ENCODE results near the gene PRSS12. TPM values are rescaled to one million over a fixed set of nuclear protein-coding genes. Genes with fewer than 3 reads are reported as not detected.

The PRSS12 gene
- total RNA-seq, 1 experiment from 2014 or later: 5.4 TPM

DNA sequence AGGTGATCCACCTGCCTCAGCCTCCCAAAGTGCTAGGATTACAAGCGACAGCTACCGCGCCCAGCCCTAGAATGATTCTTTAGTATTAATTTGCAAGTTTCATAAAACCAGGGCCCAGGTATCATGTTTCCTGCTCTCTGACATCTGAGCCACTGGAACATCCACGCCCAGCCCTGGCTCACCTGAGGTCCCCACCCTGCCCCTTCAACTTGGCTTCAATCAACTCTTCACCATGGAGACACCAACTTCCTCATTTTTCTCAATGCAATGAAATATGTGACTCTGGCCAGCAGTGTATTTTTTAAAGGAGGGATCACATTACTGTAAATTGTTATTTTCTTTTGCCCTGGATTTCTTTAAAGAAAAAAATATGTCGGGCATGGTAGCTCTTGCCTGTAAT, 3.9 kb downstream of the PRSS12 start:
- Histone ChIP-seq H2BK20ac (ENCODE audit: low read depth, low read length, poor library complexity, severe bottlenecking) (no peak overlapping the region), H3K79me1 (ENCODE audit: insufficient read depth, low read depth, low read length, poor library complexity, severe bottlenecking) (no peaks in the 10 kb centered on the region), H3K9me3 (ENCODE audit: control insufficient read depth, low read depth, low read length) (no peaks in the 10 kb centered on the region), H2BK15ac (ENCODE audit: low read depth, low read length) (no peak overlapping the region), H3K23me2 (ENCODE audit: insufficient read length, low read depth, low read length, poor library complexity, severe bottlenecking) (peaks cover 12% of the 10 kb centered on the region), H2BK120ac (ENCODE audit: low read depth, low read length, poor library complexity, severe bottlenecking) (no peak overlapping the region), H3K79me2 (ENCODE audit: insufficient read depth, low read length) (no peaks in the 10 kb centered on the region), H3K14ac (ENCODE audit: insufficient read depth, low read length) (no peak overlapping the region), H3K27ac (ENCODE audit: insufficient read length, low read depth, low read length) (no peak overlapping the region), H4K91ac (ENCODE audit: insufficient read length, low read depth, low read length) (no peak overlapping the region), H2BK12ac (ENCODE audit: insufficient read length, low read depth, low read length) (no peak overlapping the region), H3K56ac (ENCODE audit: insufficient read length, low read depth, low read length) (no peak overlapping the region), H2AK5ac (ENCODE audit: insufficient read length, low read length) (no peak overlapping the region), H3K4me1 (ENCODE audit: insufficient read depth, low read length) (no peaks in the 10 kb centered on the region; the same call in none of the 2 replicates), H2AFZ (ENCODE audit: low read length) (no peak overlapping the region), H3K4me2 (ENCODE audit: insufficient read depth, insufficient read length, low read length) (no peak overlapping the region), H3K23ac (ENCODE audit: insufficient read length, low read depth, low read length) (no peak overlapping the region), H3K4ac (ENCODE audit: low read depth, low read length) (no peak overlapping the region), H4K8ac (replicated peaks; ENCODE audit: insufficient read length, low read depth, low read length) (no peak overlapping the region), H3K9ac (ENCODE audit: extremely low read depth, insufficient read length, low read length) (no peak overlapping the region), H3K18ac (ENCODE audit: insufficient read length, low read depth, low read length) (no peak overlapping the region), H4K5ac (ENCODE audit: insufficient read length, low read depth, low read length) (no peak overlapping the region), H2BK5ac (ENCODE audit: insufficient read length, low read length) (no peak overlapping the region), H4K20me1 (ENCODE audit: control insufficient read depth, insufficient read depth, insufficient read length) (no peaks in the 10 kb centered on the region), H3K27me3 (ENCODE audit: insufficient read depth, low read length) (peaks cover 4% of the 10 kb centered on the region; the same call in 1 of the 2 replicates), H3T11ph (ENCODE audit: low read length) (no peak overlapping the region)
- Mint-ChIP-seq H3K36me3 (ENCODE audit: insufficient read depth in 1 of 3, low read depth in 3 of 3) (no peaks in the 10 kb centered on the region; a peak in 1 of 7 replicates), H3K27me3 (ENCODE audit: low read depth) (peaks cover 31% of the 10 kb centered on the region), H3K27ac (no peak overlapping the region), H3K9me3 (no peaks in the 10 kb centered on the region; a peak in 1 of 5 replicates), H3K4me3 (no peak overlapping the region), H3K4me1 (peaks cover 16 to 19% of the 10 kb centered on the region in 2 experiments)
- TF ChIP-seq, protein P1, sequence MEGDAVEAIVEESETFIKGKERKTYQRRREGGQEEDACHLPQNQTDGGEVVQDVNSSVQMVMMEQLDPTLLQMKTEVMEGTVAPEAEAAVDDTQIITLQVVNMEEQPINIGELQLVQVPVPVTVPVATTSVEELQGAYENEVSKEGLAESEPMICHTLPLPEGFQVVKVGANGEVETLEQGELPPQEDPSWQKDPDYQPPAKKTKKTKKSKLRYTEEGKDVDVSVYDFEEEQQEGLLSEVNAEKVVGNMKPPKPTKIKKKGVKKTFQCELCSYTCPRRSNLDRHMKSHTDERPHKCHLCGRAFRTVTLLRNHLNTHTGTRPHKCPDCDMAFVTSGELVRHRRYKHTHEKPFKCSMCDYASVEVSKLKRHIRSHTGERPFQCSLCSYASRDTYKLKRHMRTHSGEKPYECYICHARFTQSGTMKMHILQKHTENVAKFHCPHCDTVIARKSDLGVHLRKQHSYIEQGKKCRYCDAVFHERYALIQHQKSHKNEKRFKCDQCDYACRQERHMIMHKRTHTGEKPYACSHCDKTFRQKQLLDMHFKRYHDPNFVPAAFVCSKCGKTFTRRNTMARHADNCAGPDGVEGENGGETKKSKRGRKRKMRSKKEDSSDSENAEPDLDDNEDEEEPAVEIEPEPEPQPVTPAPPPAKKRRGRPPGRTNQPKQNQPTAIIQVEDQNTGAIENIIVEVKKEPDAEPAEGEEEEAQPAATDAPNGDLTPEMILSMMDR (conservative IDR thresholded peaks at IDR 0.05): no peak
- WGBS (ENCODE audit: extremely low coverage, insufficient read length, low lambda C conversion rate): no CpG with 5 or more reads among the region's 5 CpGs
- DNase-seq: no peak
